Measurements from ENCODE around the gene MTA2. TPM values are rescaled to one million over a fixed set of nuclear protein-coding genes. Genes with fewer than 3 reads are reported as not detected.
A peak's percentile ranks its signal among the peaks of the same experiment; 100 is the strongest.

The MTA2 gene
- total RNA-seq, 1 donor from 2014 or later, result 157 TPM

DNA sequence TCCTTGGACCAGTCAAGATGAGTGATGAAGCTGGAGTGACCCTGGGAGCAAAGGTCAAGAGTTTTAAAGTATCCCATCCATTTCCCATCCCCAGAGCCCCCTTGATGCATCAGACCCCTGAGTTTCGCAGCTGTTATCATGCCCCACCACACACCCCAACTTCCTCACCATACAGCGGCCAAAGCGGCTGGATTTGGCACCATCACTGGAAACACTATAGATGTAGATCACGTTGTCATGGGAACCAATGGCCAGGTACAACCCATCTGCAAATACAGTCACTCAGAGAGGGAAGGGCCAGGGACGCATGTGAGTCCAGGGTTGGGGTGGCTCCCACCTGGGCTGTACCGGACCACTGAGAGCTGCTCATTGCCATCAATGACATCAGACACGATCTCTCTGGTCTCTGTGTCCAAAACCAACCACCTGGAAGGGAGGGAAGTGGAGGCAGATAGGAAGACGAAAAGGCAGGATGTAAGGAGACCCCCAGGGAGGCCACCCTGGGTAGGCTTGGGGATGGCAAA lies 2.2 kb upstream of the MTA2 start:
- TF ChIP-seq, protein P1, sequence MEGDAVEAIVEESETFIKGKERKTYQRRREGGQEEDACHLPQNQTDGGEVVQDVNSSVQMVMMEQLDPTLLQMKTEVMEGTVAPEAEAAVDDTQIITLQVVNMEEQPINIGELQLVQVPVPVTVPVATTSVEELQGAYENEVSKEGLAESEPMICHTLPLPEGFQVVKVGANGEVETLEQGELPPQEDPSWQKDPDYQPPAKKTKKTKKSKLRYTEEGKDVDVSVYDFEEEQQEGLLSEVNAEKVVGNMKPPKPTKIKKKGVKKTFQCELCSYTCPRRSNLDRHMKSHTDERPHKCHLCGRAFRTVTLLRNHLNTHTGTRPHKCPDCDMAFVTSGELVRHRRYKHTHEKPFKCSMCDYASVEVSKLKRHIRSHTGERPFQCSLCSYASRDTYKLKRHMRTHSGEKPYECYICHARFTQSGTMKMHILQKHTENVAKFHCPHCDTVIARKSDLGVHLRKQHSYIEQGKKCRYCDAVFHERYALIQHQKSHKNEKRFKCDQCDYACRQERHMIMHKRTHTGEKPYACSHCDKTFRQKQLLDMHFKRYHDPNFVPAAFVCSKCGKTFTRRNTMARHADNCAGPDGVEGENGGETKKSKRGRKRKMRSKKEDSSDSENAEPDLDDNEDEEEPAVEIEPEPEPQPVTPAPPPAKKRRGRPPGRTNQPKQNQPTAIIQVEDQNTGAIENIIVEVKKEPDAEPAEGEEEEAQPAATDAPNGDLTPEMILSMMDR (IDR thresholded peaks at IDR 0.05; ENCODE audit: unreplicated experiment), result no peak
- H3K36me3 Mint-ChIP-seq (ENCODE audit: low read depth, unreplicated experiment), result peaks cover 53% of the 10 kb centered on the region
- DNase-seq (ENCODE audit: low spot score), result no peak
- peak overlapping the region; percentile 89 for H3K27ac Mint-ChIP-seq (ENCODE audit: unreplicated experiment)
- peaks cover 15% of the 10 kb centered on the region for H3K27me3 Mint-ChIP-seq (ENCODE audit: unreplicated experiment)
- H3K4me1 Mint-ChIP-seq (ENCODE audit: unreplicated experiment), result peaks cover 45% of the 10 kb centered on the region
- H3K4me3 Mint-ChIP-seq (ENCODE audit: unreplicated experiment), result peak overlapping the region; percentile 91
- no peaks in the 10 kb centered on the region for H3K9me3 Mint-ChIP-seq (ENCODE audit: unreplicated experiment)

DNA sequence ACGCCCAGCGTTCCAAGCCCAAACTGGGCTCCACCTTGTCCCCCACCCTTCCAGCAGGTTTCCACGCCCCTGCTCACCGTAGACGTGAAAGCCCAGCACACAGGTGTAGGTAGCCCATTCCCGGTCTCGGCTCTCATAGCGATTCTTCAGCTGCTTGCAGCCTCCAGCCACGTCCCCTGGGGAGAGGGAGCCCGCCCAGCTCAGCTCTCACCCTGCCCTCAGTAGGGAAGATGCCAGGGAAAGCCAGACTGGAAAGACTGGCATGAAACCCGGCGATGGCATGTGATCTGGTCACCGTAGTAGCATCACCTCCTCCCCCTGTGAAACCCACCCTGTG lies 1.4 kb upstream of the MTA2 start:
- peaks cover 19% of the 10 kb centered on the region for H3K27me3 Mint-ChIP-seq (ENCODE audit: unreplicated experiment)
- H3K4me3 Mint-ChIP-seq (ENCODE audit: unreplicated experiment), result peak overlapping the region; percentile 91
- peaks cover 56% of the 10 kb centered on the region for H3K36me3 Mint-ChIP-seq (ENCODE audit: low read depth, unreplicated experiment)
- H3K27ac Mint-ChIP-seq (ENCODE audit: unreplicated experiment), result peak overlapping the region; percentile 89
- no peak for DNase-seq (ENCODE audit: low spot score)
- H3K4me1 Mint-ChIP-seq (ENCODE audit: unreplicated experiment), result peaks cover 52% of the 10 kb centered on the region
- H3K9me3 Mint-ChIP-seq (ENCODE audit: unreplicated experiment), result no peaks in the 10 kb centered on the region
- TF ChIP-seq, protein P1 (IDR thresholded peaks at IDR 0.05; ENCODE audit: unreplicated experiment), result no peak

DNA sequence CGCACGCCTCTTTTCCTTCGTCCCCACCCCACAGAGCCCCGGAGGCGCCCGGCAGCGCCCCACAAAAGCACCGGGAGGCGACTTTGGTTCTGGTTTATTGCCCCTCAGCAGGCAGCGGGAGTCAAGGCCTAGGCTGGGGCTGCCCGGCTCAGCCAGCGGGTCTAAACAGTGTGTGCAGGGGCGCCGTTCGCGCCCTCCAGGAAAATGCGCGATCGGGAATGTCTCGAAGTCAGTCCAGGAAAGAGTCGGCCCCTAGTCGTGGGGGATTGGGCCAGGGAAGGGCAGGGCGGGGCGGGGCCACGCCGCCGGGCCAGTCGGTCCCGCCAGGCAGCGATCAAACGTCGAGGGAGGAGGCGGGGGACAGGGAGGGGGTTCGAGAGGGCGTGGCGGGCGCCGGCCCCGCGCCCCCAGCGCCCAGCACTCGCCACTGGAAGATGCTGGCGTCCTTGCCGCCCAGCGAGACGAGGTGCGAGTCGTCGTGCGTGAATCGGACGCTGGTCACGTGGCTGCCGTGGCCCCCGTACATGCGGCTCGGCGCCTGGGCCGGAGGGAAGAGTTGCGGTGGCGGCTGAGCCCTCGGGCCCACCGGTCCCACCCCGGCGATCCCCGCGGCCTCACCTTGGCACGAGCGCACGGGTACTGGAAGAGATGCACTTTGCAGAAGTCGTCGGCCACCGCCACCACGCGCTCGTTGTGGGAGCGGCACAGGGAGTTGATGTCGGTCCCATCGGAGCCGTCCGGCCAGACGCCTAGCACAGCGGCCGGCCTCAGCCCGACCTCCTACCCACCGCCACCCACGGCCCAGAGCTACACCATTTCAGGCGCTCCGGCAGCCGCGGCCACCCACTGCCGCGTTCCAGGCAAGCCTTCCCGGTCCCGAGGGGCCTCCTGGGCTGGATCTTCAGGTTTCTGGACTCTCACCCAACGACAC lies 741 bp upstream of the MTA2 start:
- H3K4me1 Mint-ChIP-seq (ENCODE audit: unreplicated experiment), result peaks cover 47% of the 10 kb centered on the region
- peak overlapping the region; percentile 97 for H3K4me3 Mint-ChIP-seq (ENCODE audit: unreplicated experiment)
- H3K36me3 Mint-ChIP-seq (ENCODE audit: low read depth, unreplicated experiment), result peaks cover 56% of the 10 kb centered on the region
- no peaks in the 10 kb centered on the region for H3K9me3 Mint-ChIP-seq (ENCODE audit: unreplicated experiment)
- peak; percentile 47 for DNase-seq (ENCODE audit: low spot score)
- TF ChIP-seq, protein P1 (IDR thresholded peaks at IDR 0.05; ENCODE audit: unreplicated experiment), result no peak
- peak overlapping the region; percentile 89 for H3K27ac Mint-ChIP-seq (ENCODE audit: unreplicated experiment)
- H3K27me3 Mint-ChIP-seq (ENCODE audit: unreplicated experiment), result peaks cover 19% of the 10 kb centered on the region

DNA sequence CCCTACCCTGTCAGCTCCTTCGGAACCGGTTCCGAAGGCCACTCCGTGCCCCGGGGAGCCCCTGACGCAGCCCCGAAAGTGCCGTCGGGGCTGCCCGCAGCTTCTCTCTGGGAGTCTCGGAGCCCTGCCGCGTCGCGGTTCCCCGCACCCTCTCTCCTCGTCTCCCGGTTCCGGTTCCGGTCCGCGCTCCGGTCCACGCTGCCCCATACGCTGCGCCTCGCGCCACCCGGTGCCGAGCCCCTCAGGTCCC lies 618 bp downstream of the MTA2 start:
- H3K27ac Mint-ChIP-seq (ENCODE audit: unreplicated experiment), result peak overlapping the region; percentile 81
- H3K4me3 Mint-ChIP-seq (ENCODE audit: unreplicated experiment), result peak overlapping the region; percentile 97
- H3K4me1 Mint-ChIP-seq (ENCODE audit: unreplicated experiment), result peaks cover 47% of the 10 kb centered on the region
- no peaks in the 10 kb centered on the region for H3K9me3 Mint-ChIP-seq (ENCODE audit: unreplicated experiment)
- H3K27me3 Mint-ChIP-seq (ENCODE audit: unreplicated experiment), result peaks cover 19% of the 10 kb centered on the region
- TF ChIP-seq, protein P1 (IDR thresholded peaks at IDR 0.05; ENCODE audit: unreplicated experiment), result no peak
- no peak for DNase-seq (ENCODE audit: low spot score)
- H3K36me3 Mint-ChIP-seq (ENCODE audit: low read depth, unreplicated experiment), result peaks cover 62% of the 10 kb centered on the region

All from endothelial cell (in vitro differentiated cells).